Ramos (cell line): ENCODE data around the gene EPHB1.
"Not testable (repeated sequence)": the region's sequence is repeated elsewhere in the genome, so short reads cannot be mapped to it uniquely, and the experiment has no call there.

Source experiments
- in situ Hi-C: fragments of 300-500 bp; cut with MboI; formaldehyde crosslinking; loops from one replicate; pipeline ENCODE4 v1.14.3; 2022; ENCODE audit warnings: low sequenced_read_pairs; ENCODE audit not compliant: unreplicated experiment

The EPHB1 gene

GRCh38 chr3:135023996-135024658 lies 229.1 kb downstream of the EPHB1 start:
- in situ Hi-C loops = no loop called here

GRCh38 chr3:135030768-135031615 lies 235.9 kb downstream of the EPHB1 start:
- in situ Hi-C loops = not testable (repeated sequence)

DNA sequence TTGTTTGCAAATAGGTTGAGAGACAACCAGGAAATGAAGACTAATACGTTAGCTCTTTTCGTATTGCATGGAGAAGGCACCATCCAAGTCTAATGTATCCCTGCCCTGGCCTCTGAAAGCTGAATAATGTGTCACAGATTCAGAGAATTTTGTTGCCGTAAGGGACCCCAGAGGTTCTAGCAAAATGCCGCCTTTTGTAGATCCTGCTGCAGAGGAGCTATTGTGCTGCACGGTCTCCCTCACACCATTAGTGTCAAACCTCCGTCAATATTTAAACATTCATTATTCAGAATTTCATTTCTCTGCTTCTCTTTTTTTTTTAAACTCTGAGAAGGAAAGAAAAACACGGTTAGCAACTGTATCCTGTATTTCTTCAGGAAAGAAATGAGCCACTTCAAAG lies 238.7 kb downstream of the EPHB1 start:
- in situ Hi-C loops = no loop called here

- in situ Hi-C loops = no loop called here
Measured at GRCh38 chr3:135034291-135034768, 239.3 kb downstream of the EPHB1 start.

- in situ Hi-C loops = no loop called here
Measured at GRCh38 chr3:135034891-135035440, 239.9 kb downstream of the EPHB1 start.

- in situ Hi-C loops = no loop called here
Measured at GRCh38 chr3:135038186-135038585, 243.1 kb downstream of the EPHB1 start.

DNA sequence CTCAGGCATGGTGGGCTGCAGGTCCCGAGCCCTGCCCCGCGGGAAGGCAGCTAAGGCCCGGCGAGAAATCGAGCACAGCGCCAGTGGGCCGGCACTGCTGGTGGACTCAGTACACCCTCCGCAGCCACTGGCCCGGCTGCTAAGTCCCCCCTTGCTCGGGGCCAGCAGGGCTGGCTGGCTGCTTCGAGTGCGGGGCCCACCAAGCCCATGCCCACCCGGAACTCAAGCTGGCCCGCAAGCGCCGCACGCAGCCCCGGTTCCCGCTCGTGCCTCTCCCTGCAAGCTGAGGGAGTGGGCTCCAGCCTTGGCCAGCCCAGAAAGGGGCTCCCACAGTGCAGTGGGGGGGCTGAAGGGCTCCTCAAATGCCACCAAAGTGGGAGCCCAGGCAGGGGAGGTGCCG lies 244.5 kb downstream of the EPHB1 start:
- in situ Hi-C loops = not testable (repeated sequence)

GRCh38 chr3:135040321-135041240 lies 245.5 kb downstream of the EPHB1 start:
- in situ Hi-C loops = no loop called here

DNA sequence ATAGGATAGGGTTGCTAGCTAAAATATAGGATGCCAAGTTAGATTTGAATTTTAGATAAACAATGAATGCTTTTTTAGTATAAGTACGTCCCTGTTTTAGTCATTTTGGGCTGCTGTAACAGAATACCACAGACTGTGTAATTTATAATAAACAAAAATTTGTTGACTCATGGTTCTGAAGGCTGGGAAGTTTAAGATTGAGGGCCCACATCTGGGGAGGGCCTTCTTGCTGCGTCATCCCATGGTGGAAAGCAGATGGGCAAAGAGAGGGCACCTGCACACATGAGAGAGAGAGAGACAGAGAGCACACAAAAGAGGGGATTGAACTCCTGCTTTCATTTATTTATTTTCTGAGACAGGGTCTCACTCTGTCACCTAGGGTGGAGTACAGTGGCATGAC lies 246.5 kb downstream of the EPHB1 start:
- in situ Hi-C loops = no loop called here

- in situ Hi-C loops = no loop called here
Measured at GRCh38 chr3:135047061-135047460, 252.0 kb downstream of the EPHB1 start.

GRCh38 chr3:135050536-135050935 lies 255.5 kb downstream of the EPHB1 start:
- in situ Hi-C loops = no loop called here

GRCh38 chr3:135051409-135051973 lies 256.4 kb downstream of the EPHB1 start:
- in situ Hi-C loops = no loop called here

DNA sequence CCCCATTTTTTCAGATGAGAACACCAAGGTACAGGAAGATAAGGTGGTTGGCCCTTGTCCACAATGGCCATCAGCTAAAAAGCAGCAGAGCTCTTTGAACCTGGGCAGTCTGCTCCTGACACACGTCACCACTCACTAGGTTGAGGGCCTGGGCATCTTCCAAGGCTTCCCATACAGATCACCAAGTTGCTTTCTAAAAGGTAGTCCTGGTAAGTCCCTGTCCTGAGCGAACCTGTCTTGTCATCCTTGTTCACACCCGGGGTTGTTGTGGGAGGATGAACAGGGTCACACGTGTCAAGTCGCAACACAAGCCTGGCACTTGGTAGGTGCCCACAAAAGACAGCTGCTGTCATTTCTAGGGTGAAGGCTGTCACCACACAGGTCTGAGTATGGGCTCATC lies 260.4 kb downstream of the EPHB1 start:
- in situ Hi-C loops = no loop called here

DNA sequence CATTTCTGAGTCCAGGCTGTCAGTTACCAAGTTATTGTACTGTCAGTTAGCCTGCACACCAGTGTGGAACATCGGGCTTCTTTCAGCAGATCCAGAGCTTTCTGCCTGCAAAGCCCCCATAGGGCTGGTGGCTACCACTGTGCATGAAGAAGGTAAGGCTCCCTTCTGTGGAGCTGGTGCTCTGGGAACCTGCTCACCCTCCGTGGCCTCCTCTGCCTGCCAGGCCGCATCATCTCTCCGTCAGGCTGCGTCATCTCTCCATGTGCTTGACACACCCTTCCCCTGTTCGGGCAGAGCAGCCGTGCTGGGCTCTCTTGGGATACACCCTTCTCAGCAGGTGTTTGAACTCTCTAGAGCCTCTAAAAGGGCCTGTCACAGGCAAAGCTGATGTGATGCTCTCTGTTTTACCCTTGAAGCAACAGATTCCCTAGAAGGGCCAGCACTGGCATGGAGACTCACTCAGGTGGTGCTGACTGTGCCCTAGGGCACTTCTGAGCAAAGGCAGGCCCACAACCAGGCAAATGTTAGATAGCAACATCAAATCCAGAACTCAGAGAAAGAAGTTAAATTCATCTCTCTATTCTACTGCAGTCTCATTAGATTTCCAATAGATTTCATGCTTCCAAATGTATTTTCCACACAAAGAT lies 261.1 kb downstream of the EPHB1 start:
- in situ Hi-C loops = no loop called here

GRCh38 chr3:135056733-135057310 lies 261.8 kb downstream of the EPHB1 start:
- in situ Hi-C loops = no loop called here

GRCh38 chr3:135057996-135058395 lies 262.9 kb downstream of the EPHB1 start:
- in situ Hi-C loops = no loop called here

DNA sequence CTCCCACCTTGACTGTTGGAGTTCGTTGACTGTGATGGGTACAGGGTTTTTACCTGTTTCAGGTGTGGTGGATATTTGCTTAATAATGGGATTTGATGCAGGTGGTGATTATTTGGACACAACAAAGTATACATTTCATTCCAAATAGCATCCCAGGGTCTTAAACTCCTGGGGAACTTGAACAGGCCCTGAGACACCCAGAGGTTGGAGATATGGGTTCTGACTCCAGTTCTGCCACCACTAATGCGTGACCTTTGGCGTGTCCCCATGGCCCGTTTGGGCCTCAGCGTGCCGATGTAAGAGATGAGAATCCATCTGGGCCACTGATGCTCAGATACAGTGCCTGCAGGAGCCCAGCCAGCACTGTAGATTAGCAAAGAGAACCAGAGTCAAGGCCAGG lies 264.5 kb downstream of the EPHB1 start:
- in situ Hi-C loops = no loop called here

- in situ Hi-C loops = not testable (repeated sequence)
Measured at GRCh38 chr3:135066844-135067727, 272.0 kb downstream of the EPHB1 start.
